HepG2 (cell line): Measurements from ENCODE around the gene ACOX3. TPM values are rescaled to one million over a fixed set of nuclear protein-coding genes. Genes with fewer than 3 reads are reported as not detected.

ENCODE experiments used
- ATAC-seq: fragments of 200-7000 bp; cut with Tn5 transposase; 3 replicates; pipeline ENCODE4 v1.9.1; 2020; ENCODE audit warnings: mild to moderate bottlenecking, moderate library complexity
- BruUV-seq: library from RNA; stranded (reverse); fragments of 400-500 nt; replicated peaks from 2 replicates; lab custom pipeline; 2021; lab: Mats Ljungman, UMichigan
- CTCF ChIA-PET: fragments of 300-600 bp; formaldehyde crosslinking; extraction: SDS; loops from one replicate; lab custom pipeline; 2021; ENCODE audit warnings: low total read pairs, inconsistent platforms, low intra/inter-chr PET ratio; lab: Yijun Ruan, JAX
- POLR2A ChIA-PET: fragments of 350-600 bp; sonication (Branson Sonifier 250); formaldehyde crosslinking; loops from one replicate; lab custom pipeline; 2020; ENCODE audit warnings: antibody characterized with exemption, inconsistent platforms; lab: Yijun Ruan, JAX
- DNase-seq: peaks from one replicate; pipeline ENCODE4 v3.0.0-alpha.2; 2015; ENCODE audit warnings: low spot score
- FAIRE-seq: peaks from 3 replicates; lab custom pipeline; 2011; peaks lifted over from hg19 to GRCh38; lab: Jason Lieb, UNC
- H2AFZ ChIP-seq: one replicate; pipeline ENCODE4 v1.6.1; 2011; ENCODE audit warnings: low read length, inconsistent platforms
- H3K27ac ChIP-seq: fragments of 300-600 bp; 3 replicates; pipeline ENCODE4 v1.8.0; 2011; ENCODE audit warnings: mixed run types, mild to moderate bottlenecking, mixed read lengths, low read length, inconsistent platforms; ENCODE audit not compliant: insufficient read depth; ENCODE audit errors: extremely low read length
- H3K27me3 ChIP-seq, 2 experiments: fragments of 200-600 bp in 1 of 2; 2 replicates in 1 of 2; 3 replicates in 1 of 2; pipeline versions ENCODE4 v1.6.0 to v1.8.0; 2011; ENCODE audit warnings: low read length in 2 of 2, mild to moderate bottlenecking in 2 of 2, moderate library complexity in 2 of 2, inconsistent platforms in 1 of 2; ENCODE audit not compliant: insufficient read depth in 2 of 2, control insufficient read depth in 1 of 2
- H3K36me3 ChIP-seq, 2 experiments: fragments of 200-600 bp in 1 of 2; replicated peaks in 1 of 2; 2 replicates in 1 of 2; 3 replicates in 1 of 2; pipeline versions ENCODE4 v1.5.1 to v1.8.0; 2011; ENCODE audit warnings: low read length in 2 of 2, inconsistent platforms in 1 of 2; ENCODE audit not compliant: insufficient read depth in 2 of 2, control insufficient read depth in 1 of 2
- H3K4me1 ChIP-seq: 2 replicates; pipeline ENCODE4 v1.5.1; 2012; ENCODE audit warnings: low read length, inconsistent platforms; ENCODE audit not compliant: insufficient read depth
- H3K4me2 ChIP-seq: 2 replicates; pipeline ENCODE4 v1.6.0; 2011; ENCODE audit warnings: low read depth, low read length, inconsistent platforms
- H3K4me3 ChIP-seq, 3 experiments: fragments of 200-600 bp in 1 of 3; sonication (generic), shearing (Covaris generic) in 1 of 3; replicated peaks in 1 of 3; 2 replicates each; pipeline ENCODE4 v1.5.1; 2011 to 2016; ENCODE audit warnings: low read length in 3 of 3, inconsistent platforms in 2 of 3, low read depth in 2 of 3, mild to moderate bottlenecking in 2 of 3, control low read depth in 1 of 3, mixed read lengths in 1 of 3; ENCODE audit not compliant: insufficient read depth in 1 of 3
- H3K79me2 ChIP-seq: one replicate; pipeline ENCODE4 v1.6.1; 2011; ENCODE audit warnings: low read length, inconsistent platforms; ENCODE audit not compliant: insufficient read depth
- H3K9ac ChIP-seq: 2 replicates; pipeline ENCODE4 v1.6.0; 2011; ENCODE audit warnings: mild to moderate bottlenecking, low read depth, low read length, inconsistent platforms; ENCODE audit not compliant: insufficient read depth
- H3K9me3 ChIP-seq: 2 replicates; pipeline ENCODE4 v1.5.1; 2012; ENCODE audit warnings: mild to moderate bottlenecking, low read length
- H4K20me1 ChIP-seq: 2 replicates; pipeline ENCODE4 v1.6.0; 2011; ENCODE audit warnings: inconsistent platforms, mild to moderate bottlenecking, low read length, moderate library complexity; ENCODE audit not compliant: insufficient read depth
- BCLAF1 ChIP-seq: fragments of 450-650 bp; IDR thresholded peaks from 2 replicates; pipeline ENCODE4 v1.6.1; 2017; ENCODE audit warnings: mild to moderate bottlenecking
- CREBL2 ChIP-seq: sonication (generic); formaldehyde crosslinking; IDR thresholded peaks from 2 replicates; pipeline ENCODE4 v1.8.1; 2023; ENCODE audit warnings: missing genetic modification reagents, mild to moderate bottlenecking, borderline replicate concordance
- DZIP1 ChIP-seq: sonication (generic); formaldehyde crosslinking; IDR thresholded peaks from 2 replicates; pipeline ENCODE4 v1.5.0; 2020; ENCODE audit warnings: mild to moderate bottlenecking, missing genetic modification reagents
- HNRNPL ChIP-seq: fragments of 200-400 bp; formaldehyde crosslinking; IDR thresholded peaks from 2 replicates; pipeline ENCODE4 v1.6.1; 2017; ENCODE audit warnings: mild to moderate bottlenecking, low read depth, low read length
- MTERF4 ChIP-seq: sonication (generic); formaldehyde crosslinking; IDR thresholded peaks from 2 replicates; pipeline ENCODE4 v1.8.0; 2023; ENCODE audit warnings: mild to moderate bottlenecking, missing genetic modification reagents
- RCOR2 ChIP-seq: IDR thresholded peaks from 2 replicates; pipeline ENCODE4 v1.6.1; 2016; ENCODE audit warnings: missing biosample characterization, missing genetic modification reagents
- REL ChIP-seq: sonication (generic); formaldehyde crosslinking; conservative IDR thresholded peaks from 2 replicates; pipeline ENCODE4 v1.8.0; 2022; ENCODE audit warnings: mild to moderate bottlenecking, missing genetic modification reagents, moderate library complexity
- SATB2 ChIP-seq: sonication (generic); formaldehyde crosslinking; IDR thresholded peaks from 2 replicates; pipeline ENCODE4 v1.5.0; 2020; ENCODE audit warnings: missing genetic modification reagents
- STAG1 ChIP-seq: sonication (generic); formaldehyde crosslinking; IDR thresholded peaks from 2 replicates; pipeline ENCODE4 v1.4.0; 2020; ENCODE audit warnings: missing genetic modification reagents
- TBX3 ChIP-seq: fragments of 450-650 bp; IDR thresholded peaks from 2 replicates; pipeline ENCODE4 v1.6.1; 2017; ENCODE audit warnings: antibody characterized with exemption, mild to moderate bottlenecking, inconsistent platforms, borderline replicate concordance
- TEAD3 ChIP-seq: optimal IDR thresholded peaks from 2 replicates; pipeline ENCODE3; 2016; ENCODE audit warnings: borderline replicate concordance
- YY1 ChIP-seq: IDR thresholded peaks from 2 replicates; pipeline ENCODE4 v1.6.1; 2011; ENCODE audit warnings: low read length, low read depth, moderate library complexity, mild to moderate bottlenecking; ENCODE audit not compliant: insufficient read depth, insufficient replicate concordance
- ZFP62 ChIP-seq: sonication (generic); formaldehyde crosslinking; IDR thresholded peaks from 2 replicates; pipeline ENCODE4 v1.4.0; 2020; ENCODE audit warnings: missing genetic modification reagents
- ZNF138 ChIP-seq: sonication (generic); formaldehyde crosslinking; IDR thresholded peaks from 2 replicates; pipeline ENCODE4 v1.5.0; 2020; ENCODE audit warnings: mild to moderate bottlenecking, low read depth, missing genetic modification reagents
- ZNF562 ChIP-seq: sonication (generic); formaldehyde crosslinking; IDR thresholded peaks from 2 replicates; pipeline ENCODE4 v1.8.0; 2022; ENCODE audit warnings: missing genetic modification reagents, borderline replicate concordance
- WGBS: methylation state at CpG from one replicate; pipeline ENCODE4 v1.1.6; 2017; ENCODE audit warnings: low lambda C conversion rate; 5-methylcytosine and 5-hydroxymethylcytosine counted together
- in situ Hi-C: cut with HindIII; loops from 2 replicates; pipeline ENCODE4 v1.10.0; 2017; ENCODE audit warnings: low pct_unique_long_range_greater_than_20kb; ENCODE audit not compliant: extremely low pct_ligation_motif_present
- intact Hi-C: fragments of 100-400 bp; cut with micrococcal nuclease; formaldehyde crosslinking; loops from one replicate; pipeline ENCODE4 v1.10.0; 2022; ENCODE audit not compliant: unreplicated experiment
- polyA plus RNA-seq, 8 experiments: library from polyadenylated mRNA; depleted of rRNA in 3 of 8; stranded (reverse) in 7 of 8; unstranded in 1 of 8; fragments of >200 nt; fragmentation: Illumina TruSeq in 4 of 8; extraction: Trizol in 4 of 8; gene quantifications; 2 replicates each; pipeline versions ENCODE4 v1.2.1 to v1.2.3, GENCODE V29; 2011 to 2016; ENCODE audit warnings: low read depth in 4 of 8, missing spikeins in 1 of 8, mixed read lengths in 1 of 8; ENCODE audit not compliant: insufficient read depth in 1 of 8
- total RNA-seq, 5 experiments: library from RNA; depleted of rRNA; stranded (reverse); fragments of >200 nt; fragmentation: Illumina TruSeq; extraction: Trizol; gene quantifications; 2 replicates each; pipeline ENCODE4 v1.2.3, GENCODE V29; 2016; ENCODE audit warnings: low read depth in 1 of 5
- TF ChIP-seq, protein P1 (sequence below): sonication (generic); formaldehyde crosslinking; IDR thresholded peaks from 2 replicates; pipeline ENCODE4 v1.4.0; 2020; ENCODE audit warnings: mild to moderate bottlenecking, missing genetic modification reagents, borderline replicate concordance

The ACOX3 gene
- total and polyA plus RNA-seq, 2 of the 13 experiments (the other 11 are each of a cell fraction or from before 2014, with no cell fraction given) = 4.2 to 17.8 TPM

GRCh38 chr4:8333726-8334460 is 106.6 kb downstream of the ACOX3 start:
- no peak for DNase-seq
- no peak for TF ChIP-seq HNRNPL
- no peak for TF ChIP-seq SATB2
- no peak for TF ChIP-seq ZNF562 (CRISPR knock-in tag)
- no peak for TF ChIP-seq CREBL2 (CRISPR knock-in tag)
- TF ChIP-seq REL (CRISPR knock-in tag) = no peak
- TF ChIP-seq TBX3 = no peak
- TF ChIP-seq, protein P1, sequence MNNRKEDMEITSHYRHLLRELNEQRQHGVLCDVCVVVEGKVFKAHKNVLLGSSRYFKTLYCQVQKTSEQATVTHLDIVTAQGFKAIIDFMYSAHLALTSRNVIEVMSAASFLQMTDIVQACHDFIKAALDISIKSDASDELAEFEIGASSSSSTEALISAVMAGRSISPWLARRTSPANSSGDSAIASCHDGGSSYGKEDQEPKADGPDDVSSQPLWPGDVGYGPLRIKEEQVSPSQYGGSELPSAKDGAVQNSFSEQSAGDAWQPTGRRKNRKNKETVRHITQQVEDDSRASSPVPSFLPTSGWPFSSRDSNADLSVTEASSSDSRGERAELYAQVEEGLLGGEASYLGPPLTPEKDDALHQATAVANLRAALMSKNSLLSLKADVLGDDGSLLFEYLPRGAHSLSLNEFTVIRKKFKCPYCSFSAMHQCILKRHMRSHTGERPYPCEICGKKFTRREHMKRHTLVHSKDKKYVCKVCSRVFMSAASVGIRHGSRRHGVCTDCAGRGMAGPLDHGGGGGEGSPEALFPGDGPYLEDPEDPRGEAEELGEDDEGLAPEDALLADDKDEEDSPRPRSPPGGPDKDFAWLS (CRISPR knock-in tag) = no peak
- no peak for TF ChIP-seq STAG1 (CRISPR knock-in tag)
- no peak for TF ChIP-seq TEAD3 (CRISPR knock-in tag)
- TF ChIP-seq ZFP62 (CRISPR knock-in tag) = no peak
- no peak for TF ChIP-seq BCLAF1
- TF ChIP-seq ZNF138 = no peak
- TF ChIP-seq DZIP1 (CRISPR knock-in tag) = no peak
- no peak for TF ChIP-seq MTERF4 (CRISPR knock-in tag)
- TF ChIP-seq YY1 = no peak
- TF ChIP-seq RCOR2 (CRISPR knock-in tag) = no peak

More at GRCh38 chr4:8333726-8334460, 106.6 kb downstream of the ACOX3 start:
- intact Hi-C loops = no loop called here
- Histone ChIP-seq H2AFZ (no peak overlapping the region), H4K20me1 (no peaks in the 10 kb centered on the region), H3K27ac (no peak overlapping the region), H3K9ac (no peak overlapping the region), H3K79me2 (no peaks in the 10 kb centered on the region), H3K36me3 (no peaks in the 10 kb centered on the region), H3K4me3 (no peak overlapping the region), H3K9me3 (peaks cover 5% of the 10 kb centered on the region; the same call in 1 of the 2 replicates), H3K4me2 (no peak overlapping the region), H3K4me1 (peaks cover 17% of the 10 kb centered on the region), H3K27me3 (peaks cover 3 to 28% of the 10 kb centered on the region in 2 experiments; a peak in 3 of 5 replicates)
- CTCF ChIA-PET = no interaction called here
- WGBS = 56% methylated on average over 6 of the region's 14 CpGs
- no TSS peak for BruUV-seq
- ATAC-seq (no peak), FAIRE-seq (no peak)
- in situ Hi-C loops = no loop called here
- POLR2A ChIA-PET = no interaction called here
